IMR-90 (cell line): ENCODE results near the gene OR7A10. TPM values are rescaled to one million over a fixed set of nuclear protein-coding genes. Genes with fewer than 3 reads are reported as not detected.

Experiments used
- ATAC-seq: fragments of 200-7000 bp; cut with Tn5 transposase; 2 replicates; pipeline ENCODE4 v1.9.1; 2020; ENCODE audit warnings: low read depth, mild to moderate bottlenecking, moderate library complexity
- BruUV-seq: library from RNA; stranded (reverse); fragments of 400-500 nt; replicated peaks from 2 replicates; lab custom pipeline; 2021; lab: Mats Ljungman, UMichigan
- CTCF ChIA-PET: fragments of 300-600 bp; formaldehyde crosslinking; extraction: SDS; loops from one replicate; lab custom pipeline; 2021; ENCODE audit warnings: antibody characterized with exemption; lab: Yijun Ruan, JAX
- POLR2A ChIA-PET: fragments of 300-600 bp; sonication (Branson Sonifier 250); formaldehyde crosslinking; loops from one replicate; lab custom pipeline; 2022; ENCODE audit warnings: antibody characterized with exemption; ENCODE audit not compliant: unreplicated experiment; lab: Charles Lee
- DNase-seq: peaks from one replicate; pipeline ENCODE4 v3.0.0; 2013
- H2AFZ ChIP-seq: replicated peaks from 2 replicates; pipeline ENCODE3; 2013; ENCODE audit warnings: low read length, mild to moderate bottlenecking; ENCODE audit not compliant: poor library complexity
- H2AK5ac ChIP-seq: 2 replicates; pipeline ENCODE4 v1.6.1; 2013; ENCODE audit warnings: low read depth, low read length, inconsistent platforms
- H2AK9ac ChIP-seq: replicated peaks from 2 replicates; pipeline ENCODE3; 2013; ENCODE audit warnings: mild to moderate bottlenecking, low read depth, low read length, moderate library complexity; ENCODE audit not compliant: poor library complexity
- H2BK120ac ChIP-seq: 2 replicates; pipeline ENCODE4 v1.6.1; 2013; ENCODE audit warnings: low read depth, low read length, inconsistent platforms
- H2BK15ac ChIP-seq: 3 replicates; pipeline ENCODE4 v1.6.1; 2013; ENCODE audit warnings: low read depth, low read length, inconsistent platforms
- H2BK20ac ChIP-seq: 2 replicates; pipeline ENCODE4 v1.6.1; 2013; ENCODE audit warnings: low read depth, mild to moderate bottlenecking, inconsistent platforms, low read length, moderate library complexity
- H2BK5ac ChIP-seq: 2 replicates; pipeline ENCODE4 v1.6.1; 2013; ENCODE audit warnings: mild to moderate bottlenecking, low read depth, low read length, inconsistent platforms; ENCODE audit not compliant: poor library complexity, severe bottlenecking
- H3K14ac ChIP-seq: replicated peaks from 2 replicates; pipeline ENCODE4 v1.6.1; 2013; ENCODE audit warnings: low read depth, low read length, inconsistent platforms
- H3K18ac ChIP-seq: 2 replicates; pipeline ENCODE4 v1.6.1; 2013; ENCODE audit warnings: low read depth, low read length, control low read depth
- H3K23ac ChIP-seq: 2 replicates; pipeline ENCODE4 v1.6.1; 2013; ENCODE audit warnings: low read depth, low read length, inconsistent platforms
- H3K27ac ChIP-seq: 2 replicates; pipeline ENCODE4 v1.5.1; 2013; ENCODE audit warnings: mild to moderate bottlenecking, control low read depth, low read length; ENCODE audit not compliant: insufficient read depth
- H3K27me3 ChIP-seq: 2 replicates; pipeline ENCODE4 v1.6.1; 2013; ENCODE audit warnings: low read length; ENCODE audit not compliant: control insufficient read depth, insufficient read depth
- H3K36me3 ChIP-seq: 2 replicates; pipeline ENCODE4 v1.6.1; 2013; ENCODE audit warnings: low read length, mixed read lengths; ENCODE audit not compliant: control insufficient read depth, insufficient read depth
- H3K4ac ChIP-seq: 2 replicates; pipeline ENCODE4 v1.6.1; 2013; ENCODE audit warnings: low read depth, low read length, inconsistent platforms
- H3K4me1 ChIP-seq: 2 replicates; pipeline ENCODE4 v1.6.1; 2013; ENCODE audit warnings: low read length, mixed read lengths; ENCODE audit not compliant: control insufficient read depth, insufficient read depth
- H3K4me2 ChIP-seq: 2 replicates; pipeline ENCODE4 v1.6.1; 2013; ENCODE audit warnings: low read depth, mild to moderate bottlenecking, control low read depth, low read length, moderate library complexity
- H3K4me3 ChIP-seq: 2 replicates; pipeline ENCODE4 v1.5.1; 2013; ENCODE audit warnings: low read depth, mild to moderate bottlenecking, control low read depth, low read length, moderate library complexity; ENCODE audit not compliant: insufficient read depth
- H3K56ac ChIP-seq: 2 replicates; pipeline ENCODE4 v1.6.1; 2013; ENCODE audit warnings: low read length, inconsistent platforms; ENCODE audit not compliant: insufficient read depth; ENCODE audit errors: extremely low read depth
- H3K79me1 ChIP-seq, 2 experiments: 2 replicates each; pipeline ENCODE4 v1.6.1; 2013; ENCODE audit warnings: low read length in 2 of 2, inconsistent platforms in 1 of 2, low read depth in 1 of 2
- H3K9ac ChIP-seq: 2 replicates; pipeline ENCODE4 v1.6.1; 2013; ENCODE audit warnings: low read depth, low read length, control low read depth
- H3K9me1 ChIP-seq: 2 replicates; pipeline ENCODE4 v1.6.1; 2013; ENCODE audit warnings: low read length, inconsistent platforms; ENCODE audit not compliant: insufficient read depth
- H3K9me3 ChIP-seq: 2 replicates; pipeline ENCODE4 v1.6.1; 2013; ENCODE audit warnings: low read length; ENCODE audit not compliant: control insufficient read depth, insufficient read depth
- H4K20me1 ChIP-seq: 2 replicates; pipeline ENCODE4 v1.6.1; 2013; ENCODE audit warnings: low read length, inconsistent platforms; ENCODE audit not compliant: insufficient read depth
- H4K5ac ChIP-seq: 2 replicates; pipeline ENCODE4 v1.6.1; 2013; ENCODE audit warnings: mild to moderate bottlenecking, low read depth, low read length, control low read depth
- H4K8ac ChIP-seq, 2 experiments: 2 replicates each; pipeline ENCODE4 v1.6.1; 2013; ENCODE audit warnings: low read depth in 2 of 2, low read length in 2 of 2, control low read depth in 1 of 2, inconsistent platforms in 1 of 2
- H4K91ac ChIP-seq: 2 replicates; pipeline ENCODE4 v1.6.1; 2013; ENCODE audit warnings: low read depth, low read length, inconsistent platforms; ENCODE audit not compliant: insufficient read depth
- BHLHE40 ChIP-seq: fragments of 150-350 bp; IDR thresholded peaks from 2 replicates; pipeline ENCODE4 v1.6.1; 2016; ENCODE audit warnings: mild to moderate bottlenecking, low read depth, low read length
- CEBPB ChIP-seq: IDR thresholded peaks from 2 replicates; pipeline ENCODE4 v1.6.1; 2012; ENCODE audit warnings: low read depth, low read length, improper control_type of control experiment
- CHD1 ChIP-seq: IDR thresholded peaks from 2 replicates; pipeline ENCODE4 v1.6.1; 2012; ENCODE audit warnings: low read depth, low read length, improper control_type of control experiment
- CTCF ChIP-seq: conservative IDR thresholded peaks from 2 replicates; pipeline ENCODE4 v1.5.1; 2012; ENCODE audit warnings: mild to moderate bottlenecking, low read depth, low read length, improper control_type of control experiment
- ELK1 ChIP-seq: fragments of 150-350 bp; IDR thresholded peaks from 2 replicates; pipeline ENCODE4 v1.6.1; 2016; ENCODE audit warnings: low read depth, mild to moderate bottlenecking, low read length, moderate library complexity, borderline replicate concordance
- FOS ChIP-seq: fragments of 150-350 bp; IDR thresholded peaks from 2 replicates; pipeline ENCODE4 v1.6.1; 2016; ENCODE audit warnings: low read depth, low read length
- MAFK ChIP-seq: IDR thresholded peaks from 2 replicates; pipeline ENCODE4 v1.6.1; 2012; ENCODE audit warnings: low read depth, low read length, improper control_type of control experiment
- MAZ ChIP-seq: IDR thresholded peaks from 2 replicates; pipeline ENCODE4 v1.6.1; 2012; ENCODE audit warnings: low read depth, mild to moderate bottlenecking, low read length, improper control_type of control experiment, moderate library complexity, borderline replicate concordance
- MXI1 ChIP-seq: IDR thresholded peaks from 2 replicates; pipeline ENCODE4 v1.6.1; 2012; ENCODE audit warnings: low read depth, mild to moderate bottlenecking, low read length, moderate library complexity, borderline replicate concordance
- NFE2L2 ChIP-seq: fragments of 150-350 bp; IDR thresholded peaks from 2 replicates; pipeline ENCODE4 v1.6.1; 2016; ENCODE audit warnings: low read depth, mild to moderate bottlenecking, low read length
- POLR2A ChIP-seq: IDR thresholded peaks from 2 replicates; pipeline ENCODE4 v1.6.1; 2012; ENCODE audit warnings: mild to moderate bottlenecking, low read depth, low read length
- RAD21 ChIP-seq: IDR thresholded peaks from 2 replicates; pipeline ENCODE4 v1.6.1; 2012; ENCODE audit warnings: low read length, improper control_type of control experiment
- RCOR1 ChIP-seq: IDR thresholded peaks from 2 replicates; pipeline ENCODE4 v1.6.1; 2012; ENCODE audit warnings: mild to moderate bottlenecking, low read length, improper control_type of control experiment; ENCODE audit not compliant: insufficient replicate concordance
- RFX5 ChIP-seq: IDR thresholded peaks from 2 replicates; pipeline ENCODE4 v1.8.0; 2012; ENCODE audit warnings: low read depth, mild to moderate bottlenecking, low read length, moderate library complexity
- SMC3 ChIP-seq: fragments of 150-350 bp; IDR thresholded peaks from 2 replicates; pipeline ENCODE4 v1.6.1; 2016; ENCODE audit warnings: low read depth, mild to moderate bottlenecking, antibody characterized with exemption, low read length, moderate library complexity
- USF2 ChIP-seq: fragments of 150-350 bp; IDR thresholded peaks from 2 replicates; pipeline ENCODE4 v1.6.1; 2017; ENCODE audit warnings: mild to moderate bottlenecking, antibody characterized with exemption, low read length, low read depth
- WGBS, 2 experiments: methylation state at CpG; one replicate each; pipeline versions ENCODE4 v1.1.5 to v1.1.7; 2013; ENCODE audit warnings: missing lambda C conversion rate in 2 of 2; ENCODE audit not compliant: insufficient read length in 1 of 2; ENCODE audit errors: extremely low coverage in 2 of 2; 5-methylcytosine and 5-hydroxymethylcytosine counted together
- dilution Hi-C: fragments of 300-500 bp; cut with HindIII; formaldehyde crosslinking; loops from one replicate; pipeline ENCODE4 v1.14.3; 2018; ENCODE audit warnings: low sequenced_read_pairs; ENCODE audit not compliant: unreplicated experiment
- in situ Hi-C: fragments of 300-500 bp; cut with MboI; formaldehyde crosslinking; loops from 3 replicates; pipeline ENCODE4 v1.14.3; 2019; ENCODE audit warnings: low sequenced_read_pairs, inconsistent platforms, mixed read lengths
- intact Hi-C: fragments of 100-400 bp; cut with micrococcal nuclease; formaldehyde crosslinking; loops from 2 replicates; pipeline ENCODE4 v1.10.0; 2022
- polyA plus RNA-seq, 3 experiments: library from polyadenylated mRNA; depleted of rRNA; stranded (reverse); fragments of >200 nt; gene quantifications; 2 replicates each; pipeline ENCODE4 v1.2.3, GENCODE V29; 2012; ENCODE audit warnings: low replicate concordance in 1 of 3
- total RNA-seq: library from RNA; depleted of rRNA; stranded (reverse); fragments of >200 nt; gene quantifications from 2 replicates; pipeline ENCODE4 v1.2.3, GENCODE V29; 2012

Gene OR7A10
- total and polyA plus RNA-seq, 2 of the 4 experiments (the other 2 are of a cell fraction): not detected

GRCh38 chr19:14821937-14822336 is 26.8 kb downstream of the OR7A10 start:
- no peaks in the 10 kb centered on the region for H3K4me1 ChIP-seq
- CTCF ChIA-PET: no interaction called here
- no CpG with 5 or more reads among the region's 6 CpGs for WGBS, 2 experiments
- no peak overlapping the region for H3K4me2 ChIP-seq
- no peak overlapping the region for H4K5ac ChIP-seq
- no peak overlapping the region for H2BK15ac ChIP-seq
- H3K27ac ChIP-seq: no peak overlapping the region
- no peak overlapping the region for H2AK5ac ChIP-seq
- ATAC-seq (no peak), DNase-seq (no peak)
- intact Hi-C loops: no loop called here
- POLR2A ChIA-PET: no interaction called here
- H3K36me3 ChIP-seq: no peaks in the 10 kb centered on the region
- no peak for TF ChIP-seq MAZ
- no peak for TF ChIP-seq RFX5
- TF ChIP-seq MXI1: no peak
- no peak for TF ChIP-seq RAD21
- TF ChIP-seq SMC3: no peak
- TF ChIP-seq CHD1: no peak
- TF ChIP-seq USF2: no peak
- no peak for TF ChIP-seq MAFK
- no peak for TF ChIP-seq CEBPB
- no peak for TF ChIP-seq BHLHE40
- TF ChIP-seq ELK1: no peak
- no peak for TF ChIP-seq FOS
- TF ChIP-seq RCOR1: no peak
- no peak for TF ChIP-seq NFE2L2
- TF ChIP-seq CTCF: no peak
- no peak for TF ChIP-seq POLR2A
- H3K4ac ChIP-seq: no peak overlapping the region
- no peaks in the 10 kb centered on the region for H3K79me1 ChIP-seq
- H4K8ac ChIP-seq: no peak overlapping the region
- BruUV-seq: no TSS peak
- H4K91ac ChIP-seq: no peak overlapping the region
- no peak overlapping the region for H2AK9ac ChIP-seq
- in situ Hi-C loops: no loop called here
- H3K4me3 ChIP-seq: no peak overlapping the region
- no peak overlapping the region for H2AFZ ChIP-seq
- H3K9me1 ChIP-seq: no peaks in the 10 kb centered on the region
- H4K20me1 ChIP-seq: no peaks in the 10 kb centered on the region
- no peak overlapping the region for H2BK5ac ChIP-seq
- no peak overlapping the region for H3K18ac ChIP-seq
- dilution Hi-C loops: no loop called here
- H2BK120ac ChIP-seq: no peak overlapping the region
- no peak overlapping the region for H3K14ac ChIP-seq
- H3K9ac ChIP-seq: no peak overlapping the region
- no peaks in the 10 kb centered on the region for H3K27me3 ChIP-seq
- H3K56ac ChIP-seq: no peak overlapping the region
- H3K9me3 ChIP-seq: peaks cover 1% of the 10 kb centered on the region; the same call in 1 of the 2 replicates
- H2BK20ac ChIP-seq: no peak overlapping the region
- H3K23ac ChIP-seq: no peak overlapping the region
